GM19468 (cell line): ENCODE results near the gene FARP1.

Experiments used
- ATAC-seq: cut with Tn5 transposase; IDR thresholded peaks from one replicate; pipeline ENCODE4 v1.9.1; 2021; ENCODE audit warnings: mild to moderate bottlenecking, moderate library complexity, moderate number of reproducible peaks; ENCODE audit not compliant: unreplicated experiment; ENCODE audit errors: extremely low read depth

FARP1 gene

DNA sequence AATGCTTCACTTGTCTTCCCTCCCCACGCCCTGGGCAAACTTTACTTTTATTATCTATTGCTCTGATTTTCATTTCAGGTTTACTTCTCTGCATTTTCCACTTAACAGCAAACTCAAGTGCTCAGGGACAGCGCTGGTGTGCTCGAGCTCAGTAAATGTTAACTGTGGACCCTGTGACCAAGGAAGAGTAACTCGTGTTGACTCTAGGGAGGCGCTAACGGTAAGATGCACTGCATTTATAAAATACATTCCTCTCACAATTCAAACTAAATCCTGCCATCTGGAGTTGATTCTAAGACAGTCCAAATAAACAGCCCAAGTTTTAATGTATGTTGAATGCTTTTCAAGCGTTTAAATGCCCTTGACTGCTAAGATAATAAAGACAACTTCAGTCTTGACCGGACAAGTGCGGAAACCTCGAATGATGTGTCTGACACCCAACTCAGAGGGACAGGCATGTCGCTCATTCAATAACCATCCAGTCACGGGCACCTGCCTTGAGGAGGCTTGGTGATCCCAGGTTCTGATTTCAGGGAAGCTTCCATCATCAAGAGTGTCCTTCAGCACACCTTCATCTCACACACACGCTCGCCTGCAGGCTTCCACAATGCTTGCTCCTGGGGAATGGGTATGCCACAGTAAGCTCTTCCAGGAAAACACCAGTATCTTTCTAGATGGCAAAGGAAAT is 340.9 kb downstream of the FARP1 start:
- no peak for ATAC-seq

DNA sequence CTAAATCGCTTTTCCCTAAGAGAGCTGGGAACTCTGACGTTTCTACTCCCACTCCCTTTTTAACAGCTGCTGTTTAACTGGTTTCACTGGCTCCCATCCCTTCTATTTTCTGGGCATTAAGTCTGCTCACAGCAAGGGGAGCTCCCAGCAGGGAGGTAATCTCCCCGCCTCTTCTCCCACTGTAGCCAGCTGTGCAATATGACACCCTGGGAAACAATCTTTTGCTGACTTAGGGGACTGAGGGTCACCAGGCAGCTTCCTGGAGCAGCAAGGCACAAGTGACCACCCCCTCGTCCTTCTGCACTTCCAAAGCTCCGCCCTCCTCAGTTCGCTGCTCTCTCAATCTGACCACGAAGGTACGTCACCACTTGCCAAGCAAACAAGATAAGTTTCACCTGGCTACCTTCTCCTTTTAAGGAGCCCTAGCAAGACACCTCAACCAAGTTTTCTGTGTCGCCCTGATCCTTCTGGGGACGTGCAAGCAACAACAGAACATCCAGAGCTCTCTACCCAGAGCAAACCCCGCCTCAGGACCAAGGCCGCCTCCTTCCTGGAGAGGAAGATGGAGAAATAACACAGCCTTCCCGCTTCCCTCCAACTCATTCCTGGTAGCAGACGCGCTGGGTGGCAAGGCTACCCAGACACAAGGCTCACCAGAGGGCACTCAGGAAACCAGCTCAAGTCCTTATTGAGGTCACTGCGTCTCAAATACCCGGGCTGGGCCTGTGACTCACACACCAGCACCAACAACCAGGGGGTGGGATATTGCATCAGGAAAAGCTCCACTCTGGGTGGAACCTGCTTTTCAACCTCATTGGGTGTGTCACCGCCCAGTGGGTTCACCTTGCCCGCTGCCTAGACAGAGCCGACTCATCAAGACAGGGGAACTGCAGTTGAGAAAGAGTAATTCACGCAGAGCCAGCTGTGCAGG is 341.7 kb downstream of the FARP1 start:
- ATAC-seq = no peak

DNA sequence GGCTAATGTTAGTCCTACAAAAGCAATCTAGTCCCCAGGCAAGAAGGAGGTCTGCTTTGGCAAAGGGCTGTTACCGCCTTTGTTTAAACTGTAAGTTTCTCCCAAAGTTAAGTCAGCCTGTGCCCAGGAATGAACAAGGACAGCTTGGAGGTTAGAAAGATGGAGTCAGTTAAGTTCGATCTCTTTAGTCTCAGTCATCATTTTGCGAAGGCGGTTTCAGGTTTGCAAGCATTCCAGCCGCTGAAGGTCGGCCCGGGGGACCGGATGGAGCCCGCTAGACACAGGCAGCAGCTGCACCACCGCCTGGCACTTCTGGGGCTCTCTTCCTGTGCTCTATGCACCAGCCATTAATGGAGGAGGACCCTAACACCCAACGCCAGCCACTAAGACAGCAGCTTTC is 342.7 kb downstream of the FARP1 start:
- ATAC-seq = no peak

DNA sequence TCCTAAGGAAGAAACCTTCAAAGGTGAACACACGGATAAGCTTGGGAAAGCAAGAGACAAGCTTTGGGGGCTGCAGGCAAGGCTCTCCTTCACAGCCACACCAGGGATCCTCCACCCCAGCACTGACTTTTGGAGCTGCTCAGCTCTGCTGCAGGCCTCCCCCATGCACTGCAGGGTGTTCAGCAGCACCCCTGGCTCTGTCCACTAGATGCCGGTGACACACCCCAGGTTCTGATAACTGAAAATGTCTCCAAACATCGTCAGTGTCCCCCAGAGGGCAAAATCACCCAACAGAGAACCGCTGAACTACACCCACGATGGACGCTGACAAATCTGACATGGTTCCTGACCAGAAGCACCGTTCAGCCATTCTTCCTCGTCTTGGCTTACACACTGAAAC is 343.5 kb downstream of the FARP1 start:
- no peak for ATAC-seq

DNA sequence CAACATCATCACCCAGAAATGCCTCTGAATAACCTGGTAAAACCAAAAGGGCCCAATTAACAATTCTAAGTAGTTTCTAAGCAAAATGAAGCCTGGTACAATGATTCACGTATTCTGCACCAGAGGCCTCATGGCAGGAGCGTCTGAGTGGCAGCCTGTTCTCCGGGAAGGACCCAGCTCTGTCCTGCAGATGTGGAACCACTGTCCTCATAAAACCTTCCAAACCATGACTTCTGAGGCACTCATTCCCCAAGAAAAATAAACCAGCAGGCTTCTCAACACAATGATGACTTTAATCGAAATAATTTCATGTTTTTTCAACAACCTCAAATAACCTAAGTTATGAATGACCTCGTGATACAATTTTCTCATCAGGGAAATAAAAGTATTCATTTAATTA is 344.1 kb downstream of the FARP1 start:
- no peak for ATAC-seq

DNA sequence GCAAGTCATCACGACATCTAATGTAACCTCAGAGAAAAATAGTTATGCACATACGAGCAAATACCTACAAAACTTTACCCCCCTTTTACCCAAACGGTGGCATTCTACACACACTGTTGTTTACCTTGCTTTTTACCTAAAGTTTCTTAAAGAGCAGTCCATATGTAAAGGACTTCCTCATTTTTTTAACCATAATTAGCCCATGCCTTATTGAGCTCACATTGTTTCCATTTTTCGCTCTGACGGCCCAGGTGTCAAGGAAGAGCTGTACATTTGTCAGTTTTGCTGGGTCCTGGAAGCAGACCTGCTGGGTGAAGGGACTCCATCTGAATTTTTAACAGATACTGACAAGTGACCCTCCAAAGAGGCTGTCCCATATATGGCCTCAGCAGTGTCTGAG is 344.6 kb downstream of the FARP1 start:
- ATAC-seq = no peak

DNA sequence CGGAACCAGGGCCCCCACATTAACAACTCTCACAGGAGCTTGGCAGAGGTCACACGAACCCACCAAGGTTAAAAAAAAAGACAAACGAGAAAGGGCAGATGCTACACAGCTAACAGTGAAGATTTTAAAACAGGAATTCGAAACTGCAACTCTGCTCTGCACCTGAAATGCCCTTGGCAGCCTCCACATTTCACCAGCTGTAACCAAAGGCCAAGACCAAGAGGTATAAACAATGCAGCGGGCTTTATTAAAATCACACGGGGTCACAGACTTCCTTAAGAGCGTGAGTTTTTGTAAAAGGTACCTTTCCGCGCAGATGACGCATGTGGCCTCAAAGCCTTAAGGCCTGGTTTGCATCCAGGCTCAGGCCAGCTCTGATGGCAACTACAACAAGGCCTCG is 345.8 kb downstream of the FARP1 start:
- peak; percentile 78 for ATAC-seq

DNA sequence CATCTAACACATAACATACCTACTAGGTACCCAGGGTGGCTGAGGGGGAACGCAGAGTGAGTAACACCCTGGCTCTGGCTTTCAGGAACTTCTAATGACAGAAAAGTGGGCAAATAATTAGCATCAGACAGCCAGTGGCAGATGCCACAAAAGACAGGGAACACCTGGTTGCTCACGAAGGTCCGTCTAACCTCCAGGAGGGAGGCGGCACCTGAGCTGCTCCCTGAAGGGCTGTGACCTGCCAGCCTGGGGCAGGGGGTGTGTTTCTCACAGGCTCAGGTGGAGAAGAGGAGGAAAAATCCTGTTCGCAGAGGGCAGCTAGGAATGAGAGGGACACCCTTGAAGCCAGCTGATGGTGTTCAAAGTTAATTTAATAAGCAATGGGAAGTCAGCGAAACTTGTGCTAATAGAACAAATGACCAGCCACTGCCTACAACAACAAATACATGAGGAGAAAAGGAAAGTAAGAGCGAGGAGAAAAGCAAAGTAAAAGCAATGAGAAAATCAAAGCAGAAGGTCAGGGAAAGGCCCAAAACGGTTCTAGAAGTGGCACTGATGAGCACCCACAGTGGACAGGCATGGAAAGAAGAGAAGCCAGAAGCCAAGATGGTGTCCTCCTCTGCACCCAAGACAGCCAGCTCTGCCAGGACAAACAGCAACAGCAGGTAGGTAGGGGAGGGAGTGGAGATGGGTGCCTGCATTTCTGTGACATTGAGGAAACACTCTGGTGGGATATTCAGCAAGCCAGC is 346.7 kb downstream of the FARP1 start:
- no peak for ATAC-seq

DNA sequence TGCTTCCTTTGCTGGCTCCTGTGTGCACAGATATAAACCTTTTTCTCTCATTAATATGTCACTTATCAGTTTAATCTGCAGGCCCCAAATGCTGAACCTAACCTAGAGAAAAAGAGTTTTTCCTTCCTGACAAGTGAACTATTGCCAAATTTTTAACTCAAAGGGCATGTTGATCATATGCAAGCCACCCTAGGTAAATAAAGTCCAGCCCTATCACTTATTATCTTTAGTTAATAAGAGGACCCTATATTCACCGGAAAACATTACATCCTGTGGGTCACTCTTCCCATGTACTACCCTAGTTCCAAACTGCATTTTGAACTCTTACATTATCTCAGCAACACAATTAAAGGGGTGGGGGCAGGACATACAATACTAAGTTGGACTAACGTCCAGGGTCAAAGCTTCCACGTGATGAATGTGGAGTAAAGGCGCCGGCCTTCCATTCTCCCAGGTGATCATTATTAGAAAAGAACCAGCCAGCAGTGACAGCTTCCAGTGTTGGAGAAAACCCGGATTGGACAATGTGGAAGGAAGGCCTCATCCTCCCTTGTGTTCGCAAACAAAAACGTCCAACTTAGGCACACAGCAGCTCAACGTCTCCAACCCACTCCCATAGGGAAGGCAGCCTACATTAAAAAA is 347.4 kb downstream of the FARP1 start:
- ATAC-seq = no peak

DNA sequence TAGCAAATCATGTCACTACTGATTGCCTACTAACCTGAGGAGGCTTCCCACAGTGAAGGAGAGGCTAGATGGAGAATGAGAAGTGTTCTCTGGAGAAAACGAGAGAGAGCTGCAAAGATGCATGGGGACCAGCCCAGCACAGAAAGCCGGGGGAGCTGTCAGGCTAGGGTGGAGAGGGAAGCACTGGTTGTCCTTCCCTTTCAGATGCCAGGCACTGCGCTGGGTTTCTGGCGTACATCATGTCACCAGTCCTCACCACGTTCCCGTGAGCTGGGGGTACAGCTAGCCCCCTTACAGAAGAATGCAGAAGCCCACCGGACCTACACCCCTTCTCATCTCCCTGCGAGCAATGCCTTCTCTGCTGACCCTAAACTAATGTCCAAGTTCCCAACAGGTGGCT is 348.0 kb downstream of the FARP1 start:
- no peak for ATAC-seq

DNA sequence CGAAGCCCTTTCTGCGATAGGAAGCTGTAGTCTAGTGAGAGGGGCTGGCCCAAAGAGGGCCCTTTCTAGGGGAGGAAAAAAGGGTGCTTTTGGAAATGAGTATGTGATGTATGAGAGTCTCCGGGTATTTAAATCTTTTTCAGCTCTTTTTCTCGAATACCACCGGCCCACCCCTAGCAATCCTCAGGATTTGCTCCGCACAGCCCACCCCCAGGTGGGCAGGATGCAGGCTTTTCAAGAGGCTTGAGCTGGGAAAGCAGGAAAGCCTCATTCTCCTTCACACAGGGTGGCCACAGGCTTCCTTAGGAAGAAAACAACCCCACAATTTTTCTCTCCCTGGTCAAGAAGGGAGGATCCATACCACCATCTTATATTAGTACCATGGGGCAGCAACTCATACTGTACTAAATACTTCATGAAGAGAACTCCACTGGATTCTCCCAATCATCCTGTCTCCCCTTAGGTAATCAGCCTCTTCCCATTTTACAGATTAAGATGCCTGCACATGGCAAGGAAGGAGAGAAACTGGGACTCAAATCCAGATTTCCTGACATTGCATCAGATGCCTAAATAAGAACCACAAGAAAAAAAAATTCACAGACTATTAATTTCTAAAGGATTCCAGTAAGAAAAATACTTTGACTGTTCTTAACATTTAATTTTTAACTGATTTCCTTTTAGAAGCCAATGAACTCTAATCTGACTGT is 349.6 kb downstream of the FARP1 start:
- no peak for ATAC-seq

DNA sequence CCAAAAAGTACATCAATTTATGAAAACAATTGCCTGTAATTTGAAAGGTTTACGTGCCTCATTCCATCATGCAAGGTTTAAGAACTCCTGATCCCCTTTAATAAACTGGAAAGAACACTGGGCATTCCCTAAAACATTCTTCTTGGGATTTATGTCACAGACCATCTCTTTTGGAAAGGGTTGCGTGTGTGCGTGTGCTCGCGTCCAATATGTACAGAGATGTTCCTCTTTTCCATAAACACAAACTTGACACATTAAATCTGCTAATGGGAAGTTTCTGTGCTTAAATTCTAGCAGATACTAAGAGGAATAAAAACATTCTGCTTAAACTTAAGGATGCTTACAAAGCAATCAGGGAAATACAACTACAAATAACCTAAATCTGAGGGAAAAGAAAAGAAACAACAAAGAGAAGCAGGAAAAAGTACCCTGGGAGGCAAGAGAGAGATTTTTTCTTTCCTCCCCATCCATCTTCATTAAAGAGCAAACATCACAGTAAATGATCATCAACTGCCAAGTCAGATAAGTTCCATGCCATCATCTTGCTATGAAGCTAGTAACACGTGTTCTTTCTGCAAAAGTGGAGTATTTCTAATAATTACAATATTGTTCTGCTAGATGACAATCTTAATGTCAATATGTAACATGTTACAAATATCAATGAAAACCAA is 350.3 kb downstream of the FARP1 start:
- no peak for ATAC-seq

DNA sequence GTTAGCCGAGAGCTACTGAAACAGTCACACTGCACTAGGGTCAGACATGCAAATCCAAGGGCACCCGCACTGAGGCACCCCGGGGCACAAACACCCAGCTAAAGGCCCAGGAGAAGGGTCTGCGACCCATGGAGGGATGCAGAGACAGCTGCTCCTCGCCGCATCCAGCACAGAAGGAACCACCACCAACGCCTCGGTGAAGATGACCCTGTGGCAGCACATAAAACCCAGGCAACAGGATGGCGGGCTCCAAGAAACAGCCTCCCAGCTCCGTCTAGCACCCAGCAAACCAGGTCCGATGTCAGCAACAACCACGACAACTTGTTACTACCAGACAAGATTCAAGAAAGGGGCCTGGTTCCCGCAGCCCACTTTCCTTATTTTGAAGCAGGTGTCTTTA is 351.9 kb downstream of the FARP1 start:
- ATAC-seq = no peak

DNA sequence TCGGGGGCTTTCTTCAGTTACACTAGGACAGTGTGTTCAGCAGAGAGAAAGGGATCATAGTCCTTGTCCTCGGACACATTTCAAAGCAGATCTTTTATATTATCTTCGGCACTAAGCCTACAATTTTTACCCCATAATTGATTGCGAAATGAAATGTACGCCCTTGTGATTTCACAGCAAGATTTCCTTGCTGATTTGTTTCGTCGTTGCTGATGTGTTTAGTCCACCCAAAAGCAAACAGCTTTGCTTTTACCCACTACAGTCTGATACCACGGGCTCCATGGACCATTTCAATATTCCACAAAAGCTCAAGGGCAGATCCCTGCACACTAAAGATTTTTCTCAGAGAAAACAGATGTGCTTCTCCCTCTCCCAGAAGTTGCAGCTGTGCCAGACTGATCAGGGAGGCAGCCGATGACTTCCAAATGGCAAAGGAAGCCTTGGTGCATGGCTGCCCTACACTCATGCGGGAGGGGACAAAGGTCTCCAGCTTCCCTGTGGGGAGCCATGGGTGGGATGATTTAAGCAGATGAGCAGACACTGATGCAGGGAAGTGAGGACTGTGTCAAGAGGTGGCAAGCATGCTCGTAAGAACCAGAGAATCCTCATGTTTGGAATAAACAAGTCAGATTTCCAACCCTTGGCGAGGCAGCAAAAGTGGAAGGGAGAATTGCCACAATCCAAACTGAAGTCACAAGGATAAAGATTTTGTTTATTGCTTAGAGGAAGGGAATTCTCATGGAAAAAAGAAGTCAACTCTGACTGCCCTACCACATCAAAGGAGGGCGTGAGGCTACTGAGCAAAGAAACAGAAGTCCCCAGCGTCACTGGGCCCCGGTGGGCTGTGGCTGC is 353.0 kb downstream of the FARP1 start:
- no peak for ATAC-seq

DNA sequence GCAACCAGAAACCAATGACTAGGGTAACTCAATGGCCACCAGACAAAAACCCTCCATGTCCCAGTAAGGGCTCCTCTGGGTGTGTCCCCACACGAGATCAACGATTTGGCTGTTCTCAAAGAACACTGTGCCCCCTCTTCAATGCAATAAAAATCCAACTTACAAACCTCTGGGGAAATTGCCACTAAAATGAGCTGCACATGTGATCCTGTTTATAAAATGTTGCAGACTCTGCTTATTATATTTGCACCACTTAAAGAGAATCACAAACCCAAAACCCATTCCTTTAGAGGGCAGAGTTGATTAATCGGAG is 353.5 kb downstream of the FARP1 start:
- ATAC-seq = no peak

DNA sequence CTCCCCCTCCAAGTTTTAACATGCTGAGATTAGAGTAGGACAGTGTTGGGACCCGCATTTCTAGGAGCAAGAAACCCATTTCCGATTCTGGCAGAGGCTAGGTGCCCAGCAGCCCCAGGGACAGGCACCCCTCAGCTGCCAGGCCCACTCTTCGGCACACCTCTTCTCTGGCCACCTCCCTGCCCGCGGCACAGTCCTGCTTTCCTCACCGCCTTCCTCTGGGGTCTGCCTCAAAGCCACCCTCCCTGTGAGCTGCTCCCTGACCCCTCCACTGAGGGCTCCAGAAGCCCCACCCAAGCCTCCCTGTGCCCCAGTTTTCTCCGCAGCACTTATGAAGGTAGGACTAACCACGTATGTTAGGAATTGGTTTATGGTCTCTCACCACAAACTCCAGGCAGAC is 354.1 kb downstream of the FARP1 start:
- ATAC-seq = no peak

DNA sequence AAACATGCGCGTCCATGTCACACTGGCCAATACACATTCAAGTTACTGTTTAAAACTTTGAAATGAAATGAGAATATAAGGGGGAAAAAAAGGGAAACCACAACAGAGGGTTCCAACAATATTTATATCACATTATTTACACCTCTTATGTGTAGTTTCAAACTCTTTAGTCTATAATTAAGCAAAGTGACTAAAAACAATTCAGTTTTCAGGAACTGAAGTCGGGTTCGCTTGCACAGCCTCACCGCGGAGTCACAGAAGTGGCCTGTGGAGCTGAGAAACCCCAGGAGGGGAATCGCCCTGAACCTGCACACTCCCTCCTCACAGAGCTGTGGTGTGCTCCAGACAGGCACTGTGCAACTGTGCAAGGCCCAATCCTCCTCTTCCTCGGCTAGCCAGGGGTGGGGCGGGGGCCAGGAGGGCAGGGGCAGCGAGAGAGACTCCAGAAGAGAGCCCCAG is 358.1 kb downstream of the FARP1 start:
- ATAC-seq = peak; percentile 48

DNA sequence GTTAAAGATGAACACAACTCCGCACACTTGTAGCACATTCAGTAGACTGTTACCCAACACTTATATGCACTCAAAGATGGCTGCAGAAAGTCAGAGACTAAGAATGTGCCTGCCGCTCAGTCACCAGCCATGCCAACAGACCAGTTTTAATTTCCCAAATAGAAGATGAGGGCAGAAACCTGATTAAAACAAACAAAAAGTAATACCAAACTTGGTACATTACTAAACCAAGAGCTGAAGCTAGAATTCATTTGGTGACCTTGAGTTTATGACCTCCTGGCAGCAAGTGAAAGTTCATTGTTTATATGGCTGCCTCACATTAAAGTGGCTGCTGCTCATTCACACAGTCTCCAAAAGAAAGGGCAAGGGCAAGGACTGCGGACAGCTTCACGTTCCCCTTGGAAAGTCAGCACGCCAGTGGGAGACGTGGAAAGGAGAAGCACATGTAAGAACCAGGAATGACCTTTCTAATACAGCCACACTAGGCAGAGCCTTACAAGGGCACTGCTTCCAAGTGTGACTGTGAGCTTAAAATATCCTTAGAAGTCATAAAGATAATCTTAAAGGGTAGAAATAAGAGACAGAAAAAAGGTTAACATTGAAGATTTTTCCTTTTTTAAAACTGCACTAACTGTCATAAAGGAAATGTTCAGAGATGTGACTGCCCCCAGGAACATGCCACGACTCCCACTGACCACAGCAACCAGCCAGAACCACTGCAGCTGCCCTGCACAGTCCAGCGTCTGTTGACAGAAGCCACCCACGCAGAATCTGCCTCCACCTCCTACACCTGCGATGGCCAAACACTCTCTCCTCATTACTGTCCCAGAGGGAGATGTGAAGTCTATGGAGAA is 360.5 kb downstream of the FARP1 start:
- no peak for ATAC-seq
